ENCODE results near the gene DPH1.

DNA sequence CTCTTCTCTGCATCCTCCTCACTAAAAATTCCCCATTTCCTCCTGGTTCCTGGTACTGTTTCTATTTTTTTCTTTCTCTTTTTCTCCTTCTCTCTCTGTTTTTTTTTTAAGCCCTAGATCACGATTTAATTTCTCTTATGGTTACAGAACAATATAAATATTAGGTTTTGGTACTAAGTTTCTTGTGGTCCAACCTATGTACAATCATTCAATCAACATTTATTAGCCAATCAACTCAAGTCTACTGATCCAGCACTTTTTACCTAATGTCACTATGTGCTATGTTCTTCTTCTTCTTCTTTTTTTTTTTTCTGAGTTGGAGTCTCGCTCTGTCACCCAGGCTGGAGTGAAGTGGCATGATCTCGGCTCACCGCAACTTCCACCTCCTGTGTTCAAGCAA, 17.5 kb upstream of the DPH1 start:
- TF ChIP-seq, protein P1, sequence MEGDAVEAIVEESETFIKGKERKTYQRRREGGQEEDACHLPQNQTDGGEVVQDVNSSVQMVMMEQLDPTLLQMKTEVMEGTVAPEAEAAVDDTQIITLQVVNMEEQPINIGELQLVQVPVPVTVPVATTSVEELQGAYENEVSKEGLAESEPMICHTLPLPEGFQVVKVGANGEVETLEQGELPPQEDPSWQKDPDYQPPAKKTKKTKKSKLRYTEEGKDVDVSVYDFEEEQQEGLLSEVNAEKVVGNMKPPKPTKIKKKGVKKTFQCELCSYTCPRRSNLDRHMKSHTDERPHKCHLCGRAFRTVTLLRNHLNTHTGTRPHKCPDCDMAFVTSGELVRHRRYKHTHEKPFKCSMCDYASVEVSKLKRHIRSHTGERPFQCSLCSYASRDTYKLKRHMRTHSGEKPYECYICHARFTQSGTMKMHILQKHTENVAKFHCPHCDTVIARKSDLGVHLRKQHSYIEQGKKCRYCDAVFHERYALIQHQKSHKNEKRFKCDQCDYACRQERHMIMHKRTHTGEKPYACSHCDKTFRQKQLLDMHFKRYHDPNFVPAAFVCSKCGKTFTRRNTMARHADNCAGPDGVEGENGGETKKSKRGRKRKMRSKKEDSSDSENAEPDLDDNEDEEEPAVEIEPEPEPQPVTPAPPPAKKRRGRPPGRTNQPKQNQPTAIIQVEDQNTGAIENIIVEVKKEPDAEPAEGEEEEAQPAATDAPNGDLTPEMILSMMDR (conservative IDR thresholded peaks at IDR 0.05) = no peak
- no peak for TF ChIP-seq ZFX (IDR thresholded peaks at IDR 0.05)

Data from C4-2B (cell line).